Measurements from ENCODE around the gene EVI2B.

DNA sequence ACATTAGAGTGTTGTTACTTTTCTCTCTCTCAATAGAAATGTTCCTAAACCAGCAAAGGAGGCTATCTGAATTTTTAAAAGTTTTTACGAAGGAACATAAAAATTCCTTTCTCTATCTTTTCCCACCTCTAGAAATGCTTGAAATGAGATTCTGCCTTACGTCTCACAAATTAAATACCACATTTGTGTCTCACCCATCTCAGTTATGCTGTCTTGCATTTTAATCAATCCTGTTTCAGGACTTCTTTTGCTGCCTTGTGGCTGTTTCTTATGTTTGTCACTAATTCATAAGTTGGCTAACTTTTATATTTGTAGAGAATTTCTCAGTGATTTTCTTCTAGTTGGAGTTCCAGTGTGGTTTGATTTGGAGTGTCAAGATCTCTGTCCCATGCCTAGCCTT lies 20.3 kb downstream of the EVI2B start:
- no peak for TF ChIP-seq ZNF121 (CRISPR knock-in tag; IDR thresholded peaks at IDR 0.05)
- no peak for TF ChIP-seq CTCF (IDR thresholded peaks at IDR 0.05)
- TF ChIP-seq SP1 (CRISPR knock-in tag; conservative IDR thresholded peaks at IDR 0.05), result no peak
- no peak for TF ChIP-seq ATF3 (CRISPR knock-in tag; conservative IDR thresholded peaks at IDR 0.05)

All from WTC11 (cell line).